Endothelial cell of umbilical vein (primary cell): ENCODE data around the gene ZBTB7A. TPM values are rescaled to one million over a fixed set of nuclear protein-coding genes. Genes with fewer than 3 reads are reported as not detected.

Source experiments
- BruUV-seq: library from RNA; stranded (reverse); fragments of 400-500 nt; replicated peaks from 2 replicates; lab custom pipeline; 2021; lab: Mats Ljungman, UMichigan
- CTCF ChIA-PET: fragments of 300-600, 350-600 bp; sonication (Branson Sonifier 250); formaldehyde crosslinking; loops from one replicate; lab custom pipeline; 2021; ENCODE audit warnings: antibody characterized with exemption, inconsistent platforms; lab: Charles Lee
- POLR2A ChIA-PET: fragments of 300-600, 350-600 bp; sonication (Branson Sonifier 250); formaldehyde crosslinking; loops from one replicate; lab custom pipeline; 2021; ENCODE audit warnings: antibody characterized with exemption, inconsistent platforms; lab: Charles Lee
- DNase-seq: peaks from one replicate; pipeline ENCODE4 v3.0.0-alpha.2; 2011; ENCODE audit warnings: low read depth, low spot score
- FAIRE-seq: peaks from 2 replicates; lab custom pipeline; 2011; peaks lifted over from hg19 to GRCh38; lab: Jason Lieb, UNC
- H2AFZ ChIP-seq: 2 replicates; pipeline ENCODE4 v1.6.0; 2012; ENCODE audit warnings: low read depth, low read length, control low read depth, inconsistent platforms
- H3K27ac ChIP-seq: 2 replicates; pipeline ENCODE4 v1.5.1; 2011; ENCODE audit warnings: low read depth, mild to moderate bottlenecking, control low read depth, low read length, moderate library complexity; ENCODE audit not compliant: insufficient read depth
- H3K27me3 ChIP-seq, 2 experiments: 2 replicates each; pipeline versions ENCODE4 v1.6.0 to v1.6.1; 2011; ENCODE audit warnings: low read length in 2 of 2, mixed read lengths in 1 of 2; ENCODE audit not compliant: control insufficient read depth in 2 of 2, insufficient read depth in 2 of 2
- H3K36me3 ChIP-seq, 2 experiments: 2 replicates in 1 of 2; 3 replicates in 1 of 2; pipeline ENCODE4 v1.5.1; 2011; ENCODE audit warnings: low read length in 2 of 2, mild to moderate bottlenecking in 1 of 2, moderate library complexity in 1 of 2; ENCODE audit not compliant: control insufficient read depth in 2 of 2, insufficient read depth in 2 of 2; ENCODE audit errors: extremely low read depth in 1 of 2
- H3K4me1 ChIP-seq: 3 replicates; pipeline ENCODE4 v1.5.1; 2011; ENCODE audit warnings: mild to moderate bottlenecking, low read length; ENCODE audit not compliant: control insufficient read depth, insufficient read depth; ENCODE audit errors: extremely low read depth
- H3K4me2 ChIP-seq: 2 replicates; pipeline ENCODE4 v1.6.1; 2011; ENCODE audit warnings: low read length, control low read depth, mixed read lengths; ENCODE audit not compliant: insufficient read depth
- H3K4me3 ChIP-seq, 3 experiments: fragments of 200-600 bp in 1 of 3; sonication (generic), shearing (Covaris generic) in 1 of 3; replicated peaks in 1 of 3; 2 replicates each; pipeline ENCODE4 v1.5.1; 2011 to 2016; ENCODE audit warnings: control low read depth in 3 of 3, low read length in 3 of 3, mild to moderate bottlenecking in 2 of 3, inconsistent platforms in 1 of 3, low read depth in 1 of 3, moderate library complexity in 1 of 3; ENCODE audit not compliant: insufficient read depth in 1 of 3
- H3K79me2 ChIP-seq: 2 replicates; pipeline ENCODE4 v1.6.0; 2012; ENCODE audit warnings: low read length, inconsistent platforms; ENCODE audit not compliant: control insufficient read depth, insufficient read depth
- H3K9ac ChIP-seq: replicated peaks from 2 replicates; pipeline ENCODE3; 2011; ENCODE audit warnings: low read length, control low read depth; ENCODE audit not compliant: insufficient read depth; ENCODE audit errors: extremely low read depth
- H3K9me1 ChIP-seq: replicated peaks from 3 replicates; pipeline ENCODE4 v1.6.0; 2011; ENCODE audit warnings: mild to moderate bottlenecking, low read length; ENCODE audit not compliant: control insufficient read depth, insufficient read depth; ENCODE audit errors: extremely low read depth
- H3K9me3 ChIP-seq: replicated peaks from 2 replicates; pipeline ENCODE4 v1.5.1; 2012; ENCODE audit warnings: low read length, inconsistent platforms; ENCODE audit not compliant: control insufficient read depth, insufficient read depth
- H4K20me1 ChIP-seq: replicated peaks from 2 replicates; pipeline ENCODE3; 2011; ENCODE audit warnings: mild to moderate bottlenecking, low read length; ENCODE audit not compliant: control insufficient read depth, insufficient read depth; ENCODE audit errors: extremely low read depth
- CTCF ChIP-seq, 2 donors: IDR thresholded peaks; 1 replicate in 1 of 2; 2 replicates in 1 of 2; pipeline ENCODE4 v1.5.1; 2011; ENCODE audit warnings: low read length in 2 of 2, mild to moderate bottlenecking in 2 of 2, moderate library complexity in 2 of 2, control low read depth in 1 of 2, inconsistent platforms in 1 of 2, low read depth in 1 of 2; ENCODE audit not compliant: insufficient read depth in 1 of 2; ENCODE audit errors: extremely low read depth in 1 of 2
- EZH2 ChIP-seq: IDR thresholded peaks from 2 replicates; pipeline ENCODE4 v1.6.1; 2012; ENCODE audit warnings: borderline replicate concordance, low read depth, mild to moderate bottlenecking, moderate library complexity, low read length, inconsistent platforms; ENCODE audit not compliant: severe bottlenecking
- FOS ChIP-seq: IDR thresholded peaks from 2 replicates; pipeline ENCODE4 v1.6.1; 2011; ENCODE audit warnings: mild to moderate bottlenecking, low read length, moderate library complexity, borderline replicate concordance; ENCODE audit not compliant: insufficient read depth
- GATA2 ChIP-seq: IDR thresholded peaks from 2 replicates; pipeline ENCODE4 v1.7.0; 2011; ENCODE audit warnings: low read depth, mild to moderate bottlenecking, moderate library complexity, mixed read lengths, low read length; ENCODE audit not compliant: insufficient read length, insufficient read depth
- JUN ChIP-seq: IDR thresholded peaks from 2 replicates; pipeline ENCODE4 v1.6.1; 2011; ENCODE audit warnings: borderline replicate concordance, low read depth; ENCODE audit not compliant: insufficient read length, insufficient read depth
- MYC ChIP-seq: IDR thresholded peaks from one replicate; pipeline ENCODE4 v1.6.1; 2011; ENCODE audit warnings: mild to moderate bottlenecking, low read depth, low read length
- POLR2A ChIP-seq: IDR thresholded peaks from 2 replicates; pipeline ENCODE4 v1.6.1; 2012; ENCODE audit warnings: low read depth, mild to moderate bottlenecking, control low read depth, low read length
- POLR2AphosphoS5 ChIP-seq: IDR thresholded peaks from 2 replicates; pipeline ENCODE4 v1.6.1; 2012; ENCODE audit warnings: low read depth, mild to moderate bottlenecking, control low read depth, low read length, moderate library complexity; ENCODE audit not compliant: insufficient read depth
- dilution Hi-C: fragments of 300-500 bp; cut with MboI; formaldehyde crosslinking; loops from one replicate; pipeline ENCODE4 v1.15.0; 2019; ENCODE audit warnings: low sequenced_read_pairs; ENCODE audit not compliant: extremely low pct_ligation_motif_present
- intact Hi-C: fragments of 100-400 bp; cut with micrococcal nuclease; formaldehyde crosslinking; loops from one replicate; pipeline ENCODE4 v1.10.0; 2022
- polyA plus RNA-seq, 4 experiments: library from polyadenylated mRNA; depleted of rRNA in 3 of 4; stranded (reverse) in 3 of 4; unstranded in 1 of 4; fragments of >200 nt; gene quantifications; 2 replicates each; pipeline versions ENCODE4 v1.2.1 to v1.2.3, GENCODE V29; 2011 to 2012; ENCODE audit warnings: missing spikeins in 1 of 4
- total RNA-seq: library from RNA; stranded (reverse); gene quantifications from 2 replicates; pipeline ENCODE4 v1.2.3, GENCODE V29; 2021
- TF ChIP-seq, protein P1 (sequence below): IDR thresholded peaks from 2 replicates; pipeline ENCODE4 v1.6.1; 2011; ENCODE audit not compliant: insufficient read depth, insufficient read length

ZBTB7A gene
- total and polyA plus RNA-seq, 2 donors (not counting 3 experiments of a cell fraction or from before 2014, with no cell fraction given), result 8.2 to 29.0 TPM

DNA sequence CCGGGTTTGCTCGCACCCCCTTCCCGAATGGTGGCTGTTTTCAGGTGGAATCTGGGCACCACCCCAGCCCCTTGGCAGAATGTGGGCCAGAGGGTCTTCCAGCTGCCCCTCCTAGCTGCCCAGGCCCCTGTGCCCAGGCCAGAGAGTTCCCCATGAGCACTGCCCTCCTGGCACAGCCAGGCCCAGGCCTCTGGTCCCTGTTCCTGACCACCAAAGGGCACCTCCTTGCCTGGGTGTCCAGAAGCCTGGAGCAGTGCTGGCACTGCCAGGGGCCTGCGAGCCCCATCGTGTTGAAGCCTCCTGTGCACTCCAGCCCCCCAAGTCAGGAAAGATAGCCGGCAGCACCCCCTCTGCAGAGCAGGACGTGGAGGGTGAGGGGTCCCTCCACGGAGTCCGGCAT is 35.7 kb downstream of the ZBTB7A start:
- Histone ChIP-seq H3K79me2 (no peaks in the 10 kb centered on the region), H3K9me3 (no peaks in the 10 kb centered on the region), H3K27ac (no peak overlapping the region), H3K4me2 (no peak overlapping the region), H2AFZ (no peak overlapping the region), H3K4me1 (no peaks in the 10 kb centered on the region), H3K4me3 (no peak overlapping the region), H3K36me3 (peaks cover 0 to 37% of the 10 kb centered on the region in 2 experiments), H3K9ac (no peak overlapping the region), H3K9me1 (no peaks in the 10 kb centered on the region), H3K27me3 (no peaks in the 10 kb centered on the region), H4K20me1 (no peaks in the 10 kb centered on the region)
- CTCF ChIA-PET, result no interaction called here
- intact Hi-C loops, result no loop called here
- POLR2A ChIA-PET, result no interaction called here
- DNase-seq (no peak), FAIRE-seq (no peak)
- no TSS peak for BruUV-seq
- dilution Hi-C loops, result no loop called here
- TF ChIP-seq, protein P1, sequence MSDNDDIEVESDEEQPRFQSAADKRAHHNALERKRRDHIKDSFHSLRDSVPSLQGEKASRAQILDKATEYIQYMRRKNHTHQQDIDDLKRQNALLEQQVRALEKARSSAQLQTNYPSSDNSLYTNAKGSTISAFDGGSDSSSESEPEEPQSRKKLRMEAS, result no peak
- no peak for TF ChIP-seq POLR2AphosphoS5
- TF ChIP-seq JUN, result no peak
- TF ChIP-seq GATA2, result no peak
- no peak for TF ChIP-seq POLR2A
- TF ChIP-seq MYC, result no peak
- TF ChIP-seq EZH2, result no peak
- no peak for TF ChIP-seq CTCF (IDR thresholded peaks at IDR 0.05; ENCODE audit: extremely low read depth in 1 of 2, insufficient read depth in 1 of 2, low read depth in 1 of 2, low read length in 2 of 2)
- no peak for TF ChIP-seq FOS
